H1 (cell line): ENCODE measurements around the gene C17orf113. TPM values are rescaled to one million over a fixed set of nuclear protein-coding genes. Genes with fewer than 3 reads are reported as not detected.
A peak's percentile ranks its signal among the peaks of the same experiment; 100 is the strongest.

ENCODE experiments used
- CTCF ChIA-PET: fragments of 300-600 bp; sonication (Branson Sonifier 250); formaldehyde crosslinking; loops from one replicate; lab custom pipeline; 2021; ENCODE audit not compliant: partially characterized antibody; lab: Charles Lee
- POLR2A ChIA-PET: fragments of 300-600 bp; sonication (Branson Sonifier 250); formaldehyde crosslinking; loops from one replicate; lab custom pipeline; 2021; ENCODE audit warnings: inconsistent platforms; ENCODE audit not compliant: partially characterized antibody; lab: Charles Lee
- DNase-seq, 2 experiments: peaks; one replicate each; pipeline versions ENCODE4 v3.0.0 to v3.0.0-alpha.2; 2010 to 2022; ENCODE audit warnings: low spot score in 2 of 2, low read depth in 1 of 2, mixed read lengths in 1 of 2
- FAIRE-seq: peaks from 2 replicates; lab custom pipeline; 2011; peaks lifted over from hg19 to GRCh38; lab: Jason Lieb, UNC
- H2AFZ ChIP-seq: 2 replicates; pipeline ENCODE4 v1.8.1; 2012; ENCODE audit warnings: low read length, inconsistent platforms
- H2AK5ac ChIP-seq: 2 replicates; pipeline ENCODE4 v1.6.1; 2013; ENCODE audit warnings: low read depth, low read length
- H2BK120ac ChIP-seq: replicated peaks from 2 replicates; pipeline ENCODE3; 2013; ENCODE audit warnings: low read depth, low read length, inconsistent platforms
- H2BK12ac ChIP-seq: 2 replicates; pipeline ENCODE4 v1.6.1; 2013; ENCODE audit warnings: low read depth, low read length
- H2BK15ac ChIP-seq: 2 replicates; pipeline ENCODE4 v1.6.1; 2013; ENCODE audit warnings: low read length
- H2BK20ac ChIP-seq: 2 replicates; pipeline ENCODE4 v1.6.1; 2013; ENCODE audit warnings: low read length
- H2BK5ac ChIP-seq: 2 replicates; pipeline ENCODE4 v1.6.1; 2013; ENCODE audit warnings: low read depth, low read length
- H3K14ac ChIP-seq: 2 replicates; pipeline ENCODE4 v1.6.1; 2013; ENCODE audit warnings: inconsistent platforms; ENCODE audit not compliant: insufficient read length
- H3K18ac ChIP-seq: 2 replicates; pipeline ENCODE4 v1.6.1; 2013; ENCODE audit warnings: low read length; ENCODE audit errors: extremely low read depth
- H3K23ac ChIP-seq: 2 replicates; pipeline ENCODE4 v1.6.1; 2013; ENCODE audit warnings: inconsistent platforms; ENCODE audit not compliant: insufficient read length
- H3K23me2 ChIP-seq: 2 replicates; pipeline ENCODE4 v1.6.1; 2013; ENCODE audit warnings: low read depth, low read length
- H3K27ac ChIP-seq: 2 replicates; pipeline ENCODE4 v1.6.1; 2011; ENCODE audit warnings: low read depth, low read length, inconsistent platforms
- H3K27me3 ChIP-seq, 4 experiments: replicated peaks in 1 of 4; 1 replicate in 1 of 4; 2 replicates in 3 of 4; pipeline versions ENCODE4 v1.6.1 to v1.8.1; 2011 to 2013; ENCODE audit warnings: low read length in 3 of 4, mild to moderate bottlenecking in 3 of 4, inconsistent platforms in 2 of 4, mixed read lengths in 2 of 4, moderate library complexity in 1 of 4; ENCODE audit not compliant: control insufficient read depth in 3 of 4, insufficient read depth in 3 of 4; ENCODE audit errors: extremely low read depth in 1 of 4
- H3K36me3 ChIP-seq, 4 experiments: 2 replicates each; pipeline versions ENCODE4 v1.6.1 to v1.8.1; 2011 to 2013; ENCODE audit warnings: mild to moderate bottlenecking in 4 of 4, low read length in 3 of 4, moderate library complexity in 2 of 4, control low read depth in 1 of 4, inconsistent platforms in 1 of 4; ENCODE audit not compliant: insufficient read depth in 4 of 4, control insufficient read depth in 2 of 4
- H3K4ac ChIP-seq: replicated peaks from 2 replicates; pipeline ENCODE3; 2013; ENCODE audit warnings: low read length, low read depth, mixed read lengths, inconsistent platforms; ENCODE audit not compliant: insufficient read length
- H3K4me1 ChIP-seq, 4 experiments: replicated peaks in 1 of 4; 1 replicate in 1 of 4; 2 replicates in 3 of 4; pipeline versions ENCODE4 v1.6.1 to v1.8.1; 2011 to 2013; ENCODE audit warnings: low read length in 3 of 4, inconsistent platforms in 2 of 4, mixed read lengths in 1 of 4; ENCODE audit not compliant: insufficient read depth in 4 of 4, control insufficient read depth in 3 of 4
- H3K4me2 ChIP-seq, 2 experiments: 2 replicates each; pipeline versions ENCODE4 v1.6.1 to v1.8.1; 2011 to 2013; ENCODE audit warnings: low read depth in 2 of 2, low read length in 2 of 2, control low read depth in 1 of 2, inconsistent platforms in 1 of 2, mild to moderate bottlenecking in 1 of 2; ENCODE audit not compliant: insufficient read depth in 1 of 2
- H3K4me3 ChIP-seq, 4 experiments: fragments of 200-600, 300-600 bp in 1 of 4; sonication (generic), shearing (Covaris generic), sonication (Bioruptor Twin) in 1 of 4; 2 replicates each; pipeline versions ENCODE4 v1.5.1 to v1.8.1; 2011 to 2016; ENCODE audit warnings: low read length in 4 of 4, low read depth in 3 of 4, control low read depth in 2 of 4, inconsistent platforms in 2 of 4, mild to moderate bottlenecking in 2 of 4, mixed read lengths in 1 of 4, moderate library complexity in 1 of 4; ENCODE audit not compliant: insufficient read depth in 2 of 4; ENCODE audit errors: extremely low read depth in 1 of 4
- H3K56ac ChIP-seq: replicated peaks from 2 replicates; pipeline ENCODE3; 2013; ENCODE audit warnings: low read depth, mild to moderate bottlenecking, mixed read lengths, low read length, inconsistent platforms; ENCODE audit not compliant: insufficient read length
- H3K79me1 ChIP-seq: 2 replicates; pipeline ENCODE4 v1.6.1; 2013; ENCODE audit warnings: low read depth, low read length, control low read depth
- H3K79me2 ChIP-seq, 2 experiments: 2 replicates each; pipeline versions ENCODE4 v1.6.1 to v1.8.1; 2012 to 2013; ENCODE audit warnings: low read length in 2 of 2, mild to moderate bottlenecking in 2 of 2, inconsistent platforms in 1 of 2; ENCODE audit not compliant: insufficient read depth in 2 of 2, control insufficient read depth in 1 of 2
- H3K9ac ChIP-seq, 4 experiments: replicated peaks in 1 of 4; 1 replicate in 1 of 4; 2 replicates in 3 of 4; pipeline versions ENCODE4 v1.6.1 to v1.8.1; 2011 to 2013; ENCODE audit warnings: low read depth in 3 of 4, low read length in 3 of 4, control low read depth in 2 of 4, mild to moderate bottlenecking in 2 of 4, moderate library complexity in 2 of 4, inconsistent platforms in 1 of 4; ENCODE audit errors: extremely low read depth in 1 of 4
- H3K9me3 ChIP-seq, 2 experiments: 2 replicates each; pipeline versions ENCODE4 v1.6.1 to v1.8.1; 2012 to 2013; ENCODE audit warnings: mild to moderate bottlenecking in 2 of 2, moderate library complexity in 2 of 2, control low read depth in 1 of 2, inconsistent platforms in 1 of 2, low read depth in 1 of 2, low read length in 1 of 2, mixed read lengths in 1 of 2; ENCODE audit not compliant: insufficient read depth in 2 of 2
- H4K20me1 ChIP-seq, 2 experiments: replicated peaks in 1 of 2; 2 replicates each; pipeline versions ENCODE3 to v1.8.1; 2011 to 2013; ENCODE audit warnings: inconsistent platforms in 2 of 2, low read length in 2 of 2, mild to moderate bottlenecking in 1 of 2; ENCODE audit not compliant: insufficient read depth in 2 of 2, control insufficient read depth in 1 of 2
- H4K5ac ChIP-seq: 2 replicates; pipeline ENCODE4 v1.6.1; 2013; ENCODE audit warnings: low read length, low read depth, mixed read lengths, inconsistent platforms; ENCODE audit not compliant: insufficient read length
- H4K8ac ChIP-seq: 2 replicates; pipeline ENCODE4 v1.8.0; 2013; ENCODE audit warnings: mild to moderate bottlenecking, moderate library complexity, low read length, inconsistent platforms; ENCODE audit not compliant: insufficient read depth; ENCODE audit errors: extremely low read depth
- H4K91ac ChIP-seq: replicated peaks from 2 replicates; pipeline ENCODE3; 2013; ENCODE audit warnings: low read length, mixed read lengths, inconsistent platforms; ENCODE audit not compliant: insufficient read length
- ATF3 ChIP-seq: IDR thresholded peaks from 2 replicates; pipeline ENCODE4 v1.6.1; 2011; ENCODE audit warnings: low read depth, mild to moderate bottlenecking, low read length; ENCODE audit not compliant: insufficient read depth
- BACH1 ChIP-seq: IDR thresholded peaks from 2 replicates; pipeline ENCODE4 v1.6.1; 2012; ENCODE audit warnings: low read length, improper control_type of control experiment
- BRCA1 ChIP-seq: IDR thresholded peaks from 2 replicates; pipeline ENCODE4 v1.6.1; 2012; ENCODE audit warnings: low read depth, low read length, improper control_type of control experiment
- CHD1 ChIP-seq: IDR thresholded peaks from 2 replicates; pipeline ENCODE4 v1.6.1; 2012; ENCODE audit warnings: low read depth, low read length, improper control_type of control experiment
- HDAC2 ChIP-seq, 2 experiments: fragments of 300-600 bp in 1 of 2; sonication (generic) in 1 of 2; IDR thresholded peaks; 2 replicates each; pipeline ENCODE4 v1.6.1; 2011 to 2012; ENCODE audit warnings: low read depth in 2 of 2, low read length in 2 of 2, mild to moderate bottlenecking in 2 of 2, moderate library complexity in 2 of 2, borderline replicate concordance in 1 of 2, inconsistent platforms in 1 of 2
- TCF12 ChIP-seq: IDR thresholded peaks from 2 replicates; pipeline ENCODE4 v1.6.1; 2011; ENCODE audit warnings: low read depth, mild to moderate bottlenecking, low read length
- WGBS, 2 experiments: shearing (Covaris generic) in 1 of 2; methylation state at CpG; one replicate each; pipeline versions ENCODE4 v1.1.6 to v1.1.7; 2013 to 2015; ENCODE audit warnings: low lambda C conversion rate in 2 of 2, mixed read lengths in 2 of 2, inconsistent platforms in 1 of 2, low coverage in 1 of 2, missing lambda C conversion rate in 1 of 2; ENCODE audit not compliant: insufficient replicate concordance in 2 of 2, insufficient coverage in 1 of 2, insufficient read length in 1 of 2; ENCODE audit errors: extremely low coverage in 1 of 2, missing lambda C conversion rate in 1 of 2; 5-methylcytosine and 5-hydroxymethylcytosine counted together
- polyA plus RNA-seq, 7 experiments: library from polyadenylated mRNA; depleted of rRNA in 3 of 7; stranded (reverse) in 5 of 7; unstranded in 2 of 7; fragments of >200 nt in 5 of 7; fragments of 200-250 nt in 2 of 7; gene quantifications; 1 replicate in 5 of 7; 2 replicates in 1 of 7; 4 replicates in 1 of 7; pipeline versions ENCODE4 v1.2.1 to v1.2.3, GENCODE V29; 2011 to 2013; ENCODE audit warnings: missing spikeins in 2 of 7, mixed read lengths in 2 of 7
- total RNA-seq: library from RNA; stranded (reverse); fragmentation: NEBNext Ultra II Directional; extraction: Animal tissue kit (Norgen Biotek cat#: 25700); gene quantifications from 2 replicates; pipeline ENCODE4 v1.2.1, GENCODE V29; 2021

Gene C17orf113
- total and polyA plus RNA-seq, 2 of the 8 experiments (the other 6 are each of a cell fraction or from before 2014, with no cell fraction given) = 1.0 to 1.4 TPM

- Histone ChIP-seq H2BK120ac (no peak overlapping the region), H2BK15ac (no peak overlapping the region), H4K8ac (no peak overlapping the region), H3K4me1 (peaks cover 0 to 26% (median 14%) of the 10 kb centered on the region in 4 experiments; a peak in 6 of 7 replicates), H4K5ac (no peak overlapping the region), H3K79me2 (no peaks in the 10 kb centered on the region), H3K4me3 (no peak overlapping the region), H3K18ac (no peak overlapping the region), H3K27ac (no peak overlapping the region), H4K20me1 (no peaks in the 10 kb centered on the region), H3K23ac (no peak overlapping the region), H2BK12ac (0 out of 2 replicates have a peak overlapping the region, but pooled peaks have one; percentile 20), H3K4me2 (no peak overlapping the region; a peak in 1 of 4 replicates), H3K27me3 (peaks cover 0 to 3% (median 0%) of the 10 kb centered on the region in 4 experiments; a peak in 2 of 7 replicates), H2BK5ac (no peak overlapping the region), H3K4ac (no peak overlapping the region), H3K36me3 (no peaks in the 10 kb centered on the region), H3K9ac (no peak overlapping the region), H3K23me2 (peaks cover 5% of the 10 kb centered on the region; the same call in 1 of the 2 replicates), H2AK5ac (no peak overlapping the region), H3K56ac (no peak overlapping the region), H3K14ac (no peak overlapping the region), H2BK20ac (0 out of 2 replicates have a peak overlapping the region, but pooled peaks have one; percentile 56)
- ChIA-PET POLR2A (interaction anchor here (0.8 to 1.3 kb wide), 4 partner anchors 11 to 41 kb away, joined by 3 to 4 read pairs (median 4); no protein-coding TSS in a partner anchor), CTCF (interaction anchor here (0.7 to 17.0 kb wide), 14 partner anchors 9 to 126 kb away, joined by 3 to 381 read pairs (median 6); partner anchors contain the start of genes DHX58, HSPB9, KAT2A and KCNH4)
- no peak for DNase-seq
- 27% methylated on average over 2 of the region's 3 CpGs; no CpG with 5 or more reads in 1 of the 2 experiments for WGBS, 2 experiments
- 0 out of 2 replicates have a peak, but pooled peaks have one; percentile 33 for TF ChIP-seq TCF12
- no peak for TF ChIP-seq BACH1
- no peak for TF ChIP-seq BRCA1
- no peak for TF ChIP-seq HDAC2 (IDR thresholded peaks at IDR 0.05; ENCODE audit: borderline replicate concordance in 1 of 2, low read depth in 2 of 2, low read length in 2 of 2)
- no peak for TF ChIP-seq ATF3
- no peak for TF ChIP-seq CHD1
- TF ChIP-seq, all 59 proteins: peak for 1
- Histone ChIP-seq H2AFZ (no peak overlapping the region), H4K91ac (no peak overlapping the region), H3K79me1 (no peaks in the 10 kb centered on the region), H3K9me3 (no peaks in the 10 kb centered on the region)
- FAIRE-seq = no peak
Observed at GRCh38 chr17:42055027-42055426, 4.6 kb upstream of the C17orf113 start.
